ENCODE data around the gene PIGB. TPM values are rescaled to one million over a fixed set of nuclear protein-coding genes. Genes with fewer than 3 reads are reported as not detected.

Gene PIGB
- total and polyA plus RNA-seq, 2 donors (not counting 1 experiment from before 2014, with no cell fraction given) = 18.8 to 27.4 TPM

DNA sequence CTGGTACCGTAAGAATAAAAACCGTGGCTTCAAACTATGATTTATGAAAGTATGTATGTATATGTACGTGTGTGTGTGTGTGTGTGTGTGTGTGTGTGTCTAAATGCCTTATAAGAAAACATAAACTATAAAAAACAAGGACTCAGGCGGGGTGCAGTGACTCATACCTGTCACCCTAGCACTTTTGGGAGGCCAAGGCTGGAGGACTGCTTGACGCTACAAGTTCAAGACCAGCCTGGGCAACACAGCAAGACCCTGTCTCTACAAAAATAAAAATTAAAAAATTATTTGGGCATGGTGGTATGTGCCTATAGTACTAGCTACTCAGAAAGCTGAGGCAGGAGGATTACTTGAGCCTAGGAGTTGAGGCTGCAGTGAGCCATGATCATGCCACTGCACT is 60.1 kb downstream of the PIGB start:
- no peaks in the 10 kb centered on the region for H3K79me2 ChIP-seq (ENCODE audit: control insufficient read depth, insufficient read depth, low read length)
- TF ChIP-seq, protein P1, sequence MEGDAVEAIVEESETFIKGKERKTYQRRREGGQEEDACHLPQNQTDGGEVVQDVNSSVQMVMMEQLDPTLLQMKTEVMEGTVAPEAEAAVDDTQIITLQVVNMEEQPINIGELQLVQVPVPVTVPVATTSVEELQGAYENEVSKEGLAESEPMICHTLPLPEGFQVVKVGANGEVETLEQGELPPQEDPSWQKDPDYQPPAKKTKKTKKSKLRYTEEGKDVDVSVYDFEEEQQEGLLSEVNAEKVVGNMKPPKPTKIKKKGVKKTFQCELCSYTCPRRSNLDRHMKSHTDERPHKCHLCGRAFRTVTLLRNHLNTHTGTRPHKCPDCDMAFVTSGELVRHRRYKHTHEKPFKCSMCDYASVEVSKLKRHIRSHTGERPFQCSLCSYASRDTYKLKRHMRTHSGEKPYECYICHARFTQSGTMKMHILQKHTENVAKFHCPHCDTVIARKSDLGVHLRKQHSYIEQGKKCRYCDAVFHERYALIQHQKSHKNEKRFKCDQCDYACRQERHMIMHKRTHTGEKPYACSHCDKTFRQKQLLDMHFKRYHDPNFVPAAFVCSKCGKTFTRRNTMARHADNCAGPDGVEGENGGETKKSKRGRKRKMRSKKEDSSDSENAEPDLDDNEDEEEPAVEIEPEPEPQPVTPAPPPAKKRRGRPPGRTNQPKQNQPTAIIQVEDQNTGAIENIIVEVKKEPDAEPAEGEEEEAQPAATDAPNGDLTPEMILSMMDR (conservative IDR thresholded peaks at IDR 0.05 in 1 of 2, IDR thresholded peaks at IDR 0.05 in 1 of 2; ENCODE audit: low read depth in 1 of 2, low read length in 2 of 2) = no peak
- H3K27me3 ChIP-seq (ENCODE audit: control insufficient read depth, insufficient read depth, low read length) = no peaks in the 10 kb centered on the region
- no peaks in the 10 kb centered on the region for H4K20me1 ChIP-seq (ENCODE audit: control insufficient read depth, extremely low read depth, insufficient read depth, low read length)
- H3K4me2 ChIP-seq (ENCODE audit: extremely low read depth, insufficient read depth, low read length) = no peak overlapping the region
- no peak overlapping the region for H3K27ac ChIP-seq (ENCODE audit: insufficient read depth, low read length)
- DNase-seq (ENCODE audit: low read depth in 2 of 2) = no peak
- H3K4me3 ChIP-seq (replicated peaks in 1 of 4; ENCODE audit: control extremely low read depth in 1 of 4, insufficient read depth in 1 of 4, low read depth in 3 of 4, low read length in 4 of 4) = no peak overlapping the region
- H3K9me3 ChIP-seq (ENCODE audit: control insufficient read depth, insufficient read depth, low read depth, low read length) = no peaks in the 10 kb centered on the region
- no peak overlapping the region for H3K9ac ChIP-seq (ENCODE audit: insufficient read depth, low read length)
- no peaks in the 10 kb centered on the region for H3K4me1 ChIP-seq (ENCODE audit: control insufficient read depth, extremely low read depth, insufficient read depth, low read length)
- no peak overlapping the region for H2AFZ ChIP-seq (ENCODE audit: low read length)
- no peaks in the 10 kb centered on the region for H3K36me3 ChIP-seq (ENCODE audit: control insufficient read depth, insufficient read depth, low read length)

DNA sequence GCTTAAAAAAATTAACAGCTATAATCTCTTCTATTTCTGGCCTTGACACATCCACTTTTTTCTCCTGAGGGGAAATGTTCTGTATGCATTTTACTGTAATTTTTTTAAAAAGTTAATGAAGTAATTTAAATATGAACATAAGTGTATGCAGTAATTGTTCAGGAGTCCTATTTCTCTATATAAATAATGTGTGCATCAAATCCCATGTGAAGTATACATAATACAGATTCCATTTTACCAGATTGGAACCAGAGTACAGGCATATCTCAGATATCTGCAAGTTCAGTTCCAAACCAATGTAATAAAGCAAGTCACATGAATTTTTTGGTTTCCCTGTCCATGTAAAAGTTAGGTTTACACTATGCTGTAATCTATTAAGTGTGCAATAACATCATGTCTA is 62.6 kb downstream of the PIGB start:
- Histone ChIP-seq H3K27ac (ENCODE audit: insufficient read depth, low read length) (no peak overlapping the region), H3K4me3 (replicated peaks in 1 of 4; ENCODE audit: control extremely low read depth in 1 of 4, insufficient read depth in 1 of 4, low read depth in 3 of 4, low read length in 4 of 4) (no peak overlapping the region), H3K27me3 (ENCODE audit: control insufficient read depth, insufficient read depth, low read length) (no peaks in the 10 kb centered on the region), H3K4me1 (ENCODE audit: control insufficient read depth, extremely low read depth, insufficient read depth, low read length) (no peaks in the 10 kb centered on the region), H3K9me3 (ENCODE audit: control insufficient read depth, insufficient read depth, low read depth, low read length) (no peaks in the 10 kb centered on the region), H3K4me2 (ENCODE audit: extremely low read depth, insufficient read depth, low read length) (no peak overlapping the region), H3K36me3 (ENCODE audit: control insufficient read depth, insufficient read depth, low read length) (no peaks in the 10 kb centered on the region), H3K79me2 (ENCODE audit: control insufficient read depth, insufficient read depth, low read length) (no peaks in the 10 kb centered on the region), H4K20me1 (ENCODE audit: control insufficient read depth, extremely low read depth, insufficient read depth, low read length) (no peaks in the 10 kb centered on the region), H3K9ac (ENCODE audit: insufficient read depth, low read length) (no peak overlapping the region), H2AFZ (ENCODE audit: low read length) (no peak overlapping the region)
- TF ChIP-seq, protein P1 (conservative IDR thresholded peaks at IDR 0.05 in 1 of 2, IDR thresholded peaks at IDR 0.05 in 1 of 2; ENCODE audit: low read depth in 1 of 2, low read length in 2 of 2) = no peak
- TF ChIP-seq EZH2 (IDR thresholded peaks at IDR 0.05; ENCODE audit: low read length, missing control alignments) = no peak
- DNase-seq (ENCODE audit: low read depth in 2 of 2) = no peak

DNA sequence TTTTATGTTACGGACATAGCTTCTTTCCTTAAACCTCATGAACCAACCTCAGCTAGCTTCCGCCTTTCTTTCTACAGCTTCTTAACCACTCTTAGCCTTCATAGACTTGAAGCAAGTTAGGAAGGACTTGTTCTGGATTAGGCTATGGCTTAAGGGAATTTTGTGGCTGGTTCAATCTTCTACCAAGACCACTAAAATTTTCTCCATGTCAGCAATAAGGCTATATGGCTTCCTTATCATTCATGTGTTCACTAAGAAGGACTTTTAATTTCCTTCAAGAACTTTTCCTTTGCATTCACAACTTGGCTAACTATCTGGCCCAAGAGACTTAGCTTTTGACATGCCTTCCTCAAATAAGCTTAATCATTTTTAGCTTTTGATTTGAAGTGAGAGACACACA is 64.7 kb downstream of the PIGB start:
- no peak overlapping the region for H3K4me3 ChIP-seq (replicated peaks in 1 of 4; ENCODE audit: control extremely low read depth in 1 of 4, insufficient read depth in 1 of 4, low read depth in 3 of 4, low read length in 4 of 4)
- no peak overlapping the region for H3K9ac ChIP-seq (ENCODE audit: insufficient read depth, low read length)
- H3K9me3 ChIP-seq (ENCODE audit: control insufficient read depth, insufficient read depth, low read depth, low read length) = no peaks in the 10 kb centered on the region
- H3K27me3 ChIP-seq (ENCODE audit: control insufficient read depth, insufficient read depth, low read length) = no peaks in the 10 kb centered on the region
- H3K4me2 ChIP-seq (ENCODE audit: extremely low read depth, insufficient read depth, low read length) = no peak overlapping the region
- no peaks in the 10 kb centered on the region for H3K36me3 ChIP-seq (ENCODE audit: control insufficient read depth, insufficient read depth, low read length)
- DNase-seq (ENCODE audit: low read depth in 2 of 2) = no peak
- peaks cover 3% of the 10 kb centered on the region for H3K4me1 ChIP-seq (ENCODE audit: control insufficient read depth, extremely low read depth, insufficient read depth, low read length)
- no peak overlapping the region for H2AFZ ChIP-seq (ENCODE audit: low read length)
- H3K79me2 ChIP-seq (ENCODE audit: control insufficient read depth, insufficient read depth, low read length) = no peaks in the 10 kb centered on the region
- no peaks in the 10 kb centered on the region for H4K20me1 ChIP-seq (ENCODE audit: control insufficient read depth, extremely low read depth, insufficient read depth, low read length)
- no peak overlapping the region for H3K27ac ChIP-seq (ENCODE audit: insufficient read depth, low read length)
- TF ChIP-seq, protein P1 (conservative IDR thresholded peaks at IDR 0.05 in 1 of 2, IDR thresholded peaks at IDR 0.05 in 1 of 2; ENCODE audit: low read depth in 1 of 2, low read length in 2 of 2) = no peak
- TF ChIP-seq EZH2 (IDR thresholded peaks at IDR 0.05; ENCODE audit: low read length, missing control alignments) = no peak

Measured in fibroblast of lung (primary cell).